ENCODE data around the gene UIMC1. TPM values are rescaled to one million over a fixed set of nuclear protein-coding genes. Genes with fewer than 3 reads are reported as not detected.
"Not testable (repeated sequence)": the region's sequence is repeated elsewhere in the genome, so short reads cannot be mapped to it uniquely, and the experiment has no call there.

The UIMC1 gene
- total RNA-seq, 1 experiment from 2014 or later, result 17.5 TPM

DNA sequence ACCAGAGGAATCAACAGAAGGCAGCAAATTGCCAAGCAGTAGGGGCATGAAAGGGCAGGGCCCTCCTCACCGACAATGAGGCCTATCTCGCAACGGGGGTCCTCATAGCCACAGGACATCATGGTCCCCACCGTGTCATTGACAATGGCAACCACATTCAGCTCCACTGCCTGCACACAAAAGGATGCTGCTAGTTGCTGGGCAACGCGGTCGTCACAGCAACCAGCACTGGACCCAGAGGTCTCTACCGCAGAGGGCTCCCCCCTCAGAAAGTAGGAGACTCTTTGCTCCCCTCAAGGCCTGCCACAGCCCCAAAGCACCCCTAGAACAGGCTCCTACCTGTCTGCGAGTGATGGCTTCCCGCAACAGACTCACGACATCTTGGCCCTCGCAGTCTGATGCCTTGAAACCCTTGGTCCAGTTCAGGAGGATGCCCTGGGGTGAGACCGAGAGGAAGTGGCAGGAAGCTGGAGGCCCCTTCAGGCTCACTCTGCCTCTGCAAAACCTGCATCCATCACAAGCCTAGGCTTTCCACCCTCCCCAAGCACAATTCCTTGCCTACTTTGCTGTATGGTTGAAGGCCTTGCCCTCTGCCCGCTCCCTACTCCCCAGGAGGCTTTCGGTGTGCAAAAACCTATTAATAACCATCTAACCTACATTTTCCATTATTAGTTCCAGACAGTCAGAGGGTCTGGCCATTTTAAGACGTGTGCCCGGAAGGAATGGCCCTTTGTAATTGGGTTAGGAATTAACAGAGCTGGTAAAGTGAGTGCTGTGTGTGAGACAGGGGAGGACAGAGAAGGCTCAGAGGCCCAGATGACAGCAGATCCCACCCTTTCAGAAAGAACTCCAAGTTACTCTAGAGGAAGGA is 122.6 kb downstream of the UIMC1 start:
- no peak for DNase-seq (ENCODE audit: low read depth)

GRCh38 chr5:176882567-176882903 is 124.0 kb downstream of the UIMC1 start:
- DNase-seq (ENCODE audit: low read depth), result no peak

DNA sequence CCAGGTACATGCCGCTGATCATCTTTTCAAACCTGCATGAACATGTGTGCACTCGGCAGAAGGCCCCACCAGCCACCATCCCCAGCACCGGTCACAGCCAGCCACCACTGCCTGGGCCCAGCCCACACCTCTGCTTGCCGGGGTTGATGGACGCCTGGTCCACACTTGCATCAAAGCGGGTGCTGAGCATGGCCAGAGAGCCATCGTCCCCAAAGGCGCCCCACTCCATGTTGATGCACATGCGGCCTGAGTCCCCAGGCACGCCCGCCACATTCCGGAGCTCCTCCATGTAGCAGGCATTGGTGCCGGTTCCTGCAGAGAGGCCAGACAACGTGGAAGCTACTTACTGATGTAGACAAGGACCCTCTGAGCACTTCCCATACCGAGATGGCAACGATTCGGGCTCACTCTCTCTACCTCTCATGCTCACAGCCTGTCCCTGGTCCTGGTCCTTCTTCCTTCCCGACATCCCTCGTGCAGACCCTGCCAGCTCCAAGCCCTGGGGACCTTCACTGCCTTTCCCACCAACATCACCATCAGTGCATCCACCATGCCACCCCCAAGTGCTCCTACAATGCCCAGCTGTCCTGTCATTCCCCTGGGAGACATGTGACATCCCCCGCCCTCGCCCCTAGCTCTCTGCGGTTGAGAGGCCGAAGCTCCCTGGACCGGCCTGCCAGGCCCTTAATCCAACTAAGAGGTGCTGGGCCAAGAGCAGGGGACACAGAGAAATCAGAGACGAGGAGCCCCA is 124.6 kb downstream of the UIMC1 start:
- no peak for DNase-seq (ENCODE audit: low read depth)

DNA sequence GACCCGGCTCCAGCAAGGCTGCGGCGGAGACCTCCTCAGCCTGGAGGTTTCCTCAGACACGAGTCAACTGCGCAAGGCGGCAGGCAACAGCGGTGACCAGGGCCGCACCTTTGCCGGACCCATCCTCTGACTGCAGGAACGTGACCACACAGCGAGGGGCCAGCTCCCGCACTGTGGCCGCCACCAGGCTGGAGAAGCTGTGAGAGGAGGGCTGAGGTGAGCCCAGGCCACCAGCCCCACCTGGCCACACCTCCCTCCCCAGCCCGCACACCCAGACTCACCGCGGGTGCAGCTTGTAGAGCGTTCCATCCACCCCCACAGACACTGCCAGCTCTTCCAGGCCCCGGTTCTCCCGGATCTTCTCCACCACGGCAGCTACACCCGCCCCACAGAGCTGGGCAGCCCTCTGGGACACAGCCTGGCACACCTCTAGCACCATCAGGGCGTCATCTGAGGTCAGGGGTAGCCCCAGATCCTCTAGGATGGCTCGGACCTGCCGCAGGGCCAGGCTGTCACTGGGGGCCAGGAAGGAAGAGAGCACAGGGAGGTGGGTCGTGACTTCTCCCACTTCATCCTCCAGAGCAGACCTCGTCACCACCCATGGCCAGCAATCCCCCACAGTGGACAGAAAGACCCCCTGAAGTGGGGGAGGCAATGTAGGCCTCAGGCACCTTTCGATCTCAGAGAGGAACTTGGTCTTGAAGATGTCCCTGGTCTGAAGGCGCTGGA is 125.4 kb downstream of the UIMC1 start:
- DNase-seq (ENCODE audit: low read depth), result no peak

GRCh38 chr5:176880366-176881020 is 126.1 kb downstream of the UIMC1 start:
- DNase-seq (ENCODE audit: low read depth), result no peak

DNA sequence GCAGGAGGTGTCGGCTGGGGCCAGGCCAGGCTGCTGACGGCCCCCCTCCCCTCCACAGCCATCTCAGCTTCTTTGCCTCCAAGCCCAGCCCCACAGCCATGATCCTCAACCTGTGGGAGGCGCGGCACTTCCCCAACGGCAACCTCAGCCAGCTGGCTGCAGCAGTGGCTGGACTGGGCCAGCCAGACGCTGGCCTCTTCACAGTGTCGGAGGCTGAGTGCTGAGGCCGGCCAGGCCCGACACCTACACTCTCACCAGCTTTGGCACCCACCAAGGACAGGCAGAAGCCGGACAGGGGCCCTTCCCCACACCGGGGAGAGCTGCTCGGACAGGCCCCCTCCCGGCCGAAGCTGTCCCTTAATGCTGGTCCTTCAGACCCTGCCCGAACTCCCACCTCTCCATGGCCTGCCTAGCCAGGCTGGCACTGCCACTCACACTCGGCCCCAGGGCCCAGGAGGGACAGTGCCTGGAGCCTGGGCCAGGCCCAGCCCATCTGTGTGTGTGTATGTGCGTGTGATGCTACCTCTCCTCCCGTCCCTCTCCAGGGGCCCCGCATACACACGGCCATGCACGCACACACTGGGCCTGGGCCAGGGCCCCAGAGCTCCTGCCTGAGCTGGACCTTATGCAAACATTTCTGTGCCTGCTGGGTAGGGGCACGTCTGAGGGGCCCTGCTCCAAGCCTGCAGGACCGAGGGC is 126.8 kb downstream of the UIMC1 start:
- DNase-seq (ENCODE audit: low read depth), result no peak

DNA sequence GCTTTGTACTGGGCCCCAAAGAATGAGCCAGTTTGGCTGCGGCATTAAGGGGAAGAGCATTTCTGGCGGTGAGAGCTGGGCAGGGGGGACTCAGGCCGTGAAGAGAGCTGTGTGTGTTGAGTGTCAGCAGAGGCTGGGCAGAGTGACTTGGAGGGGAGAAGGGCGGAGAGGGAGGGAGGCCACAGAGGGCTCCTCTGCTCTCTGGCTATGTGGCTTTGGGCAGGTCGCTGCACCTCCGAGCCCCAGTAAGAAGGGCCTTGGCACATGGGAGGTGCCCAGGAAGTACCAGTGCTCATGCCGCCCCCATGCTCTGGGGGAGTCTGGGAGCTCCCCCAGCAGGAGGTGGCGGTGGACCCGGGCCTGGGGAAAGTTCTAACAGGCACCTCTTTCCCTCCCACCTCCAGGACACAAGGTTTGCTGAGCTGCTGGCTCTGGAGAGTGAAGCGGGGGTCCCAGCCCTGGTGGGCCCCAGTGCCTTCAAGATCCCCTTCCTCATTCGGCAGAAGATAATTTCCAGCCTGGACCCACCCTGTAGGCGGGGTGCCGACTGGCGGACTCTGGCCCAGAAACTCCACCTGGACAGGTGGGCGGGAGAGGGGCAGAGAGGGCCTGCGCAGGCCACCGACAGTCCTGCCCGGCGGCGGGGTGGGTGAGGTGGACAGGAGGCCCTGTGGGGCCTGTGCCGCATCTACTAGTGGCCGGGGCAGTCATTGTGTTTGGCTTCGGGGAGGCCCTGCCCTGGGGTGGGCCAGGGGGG is 127.5 kb downstream of the UIMC1 start:
- DNase-seq (ENCODE audit: low read depth), result no peak

- no peak for DNase-seq (ENCODE audit: low read depth)
These were observed 128.1 kb downstream of the UIMC1 start for GRCh38 chr5:176878463-176878862.

DNA sequence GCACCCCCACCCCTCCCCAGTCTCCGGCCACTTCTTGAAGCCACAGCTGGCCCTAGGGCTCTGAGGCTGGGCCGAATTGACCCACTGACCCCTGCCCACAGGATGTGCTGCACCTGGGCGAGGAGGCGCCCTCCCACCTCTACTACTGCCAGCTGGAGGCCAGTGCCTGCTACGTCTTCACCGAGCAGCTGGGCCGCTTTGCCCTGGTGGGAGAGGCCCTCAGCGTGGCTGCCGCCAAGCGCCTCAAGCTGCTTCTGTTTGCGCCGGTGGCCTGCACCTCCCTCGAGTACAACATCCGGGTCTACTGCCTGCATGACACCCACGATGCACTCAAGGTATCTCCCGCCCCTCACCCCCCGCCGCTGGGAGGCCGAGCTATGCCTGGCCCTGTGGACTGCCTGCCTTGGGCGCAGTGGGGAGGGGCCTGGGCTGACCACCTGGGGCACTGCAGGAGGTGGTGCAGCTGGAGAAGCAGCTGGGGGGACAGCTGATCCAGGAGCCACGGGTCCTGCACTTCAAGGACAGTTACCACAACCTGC is 128.7 kb downstream of the UIMC1 start:
- DNase-seq (ENCODE audit: low read depth), result no peak

- no peak for DNase-seq (ENCODE audit: low read depth)
These were observed 129.8 kb downstream of the UIMC1 start for GRCh38 chr5:176876506-176877431.

- no peak for DNase-seq (ENCODE audit: low read depth)
These were observed 130.6 kb downstream of the UIMC1 start for GRCh38 chr5:176875783-176876505.

DNA sequence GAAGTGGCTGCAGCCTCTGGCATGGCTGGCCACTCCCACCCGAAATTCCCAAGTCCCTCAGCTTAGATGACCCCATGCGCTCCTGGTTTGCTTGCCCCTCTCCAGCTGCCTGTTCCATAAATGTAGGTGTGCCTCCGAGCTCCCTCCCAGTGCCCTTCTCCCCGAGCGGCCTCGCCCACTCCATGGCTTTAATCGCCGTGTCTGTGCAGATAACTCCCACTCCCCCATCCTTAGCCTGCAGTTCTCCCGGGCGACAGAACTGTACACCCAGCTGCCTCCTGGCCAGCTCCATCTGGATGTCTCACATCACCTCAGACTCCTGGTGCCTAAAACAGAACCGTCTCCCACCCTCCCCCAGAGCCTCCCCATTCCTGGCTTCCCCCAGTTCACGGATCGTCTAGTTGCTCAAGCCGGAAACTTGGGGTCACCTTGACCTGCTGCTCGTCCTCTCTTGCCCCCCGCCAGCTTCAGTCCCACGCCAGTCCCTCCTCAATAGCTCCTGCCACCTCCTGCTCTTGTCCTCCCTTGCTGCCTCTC is 131.5 kb downstream of the UIMC1 start:
- no peak for DNase-seq (ENCODE audit: low read depth)

- no peak for DNase-seq (ENCODE audit: low read depth)
These were observed 132.3 kb downstream of the UIMC1 start for GRCh38 chr5:176874198-176874780.

- DNase-seq (ENCODE audit: low read depth), result no peak
These were observed 132.9 kb downstream of the UIMC1 start for GRCh38 chr5:176873541-176874172.

GRCh38 chr5:176873011-176873410 is 133.6 kb downstream of the UIMC1 start:
- not testable (repeated sequence) for DNase-seq (ENCODE audit: low read depth)

- DNase-seq (ENCODE audit: low read depth), result not testable (repeated sequence)
These were observed 134.0 kb downstream of the UIMC1 start for GRCh38 chr5:176872586-176872985.

DNA sequence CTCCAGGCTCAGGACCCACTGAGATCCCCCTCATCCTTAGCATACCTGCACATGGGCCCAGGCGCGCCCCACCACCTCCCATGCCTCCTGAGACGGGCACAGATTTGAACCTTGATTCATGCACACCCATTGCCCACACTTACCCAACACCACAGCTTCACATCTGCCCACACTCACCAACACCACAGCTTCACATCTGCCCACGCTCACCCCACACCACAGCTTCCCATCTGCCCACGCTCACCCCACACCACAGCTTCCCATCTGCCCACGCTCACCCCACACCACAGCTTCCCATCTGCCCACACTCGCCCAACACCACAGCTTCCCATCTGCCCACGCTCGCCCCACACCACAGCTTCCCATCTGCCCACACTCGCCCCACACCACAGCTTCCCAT is 135.9 kb downstream of the UIMC1 start:
- DNase-seq (ENCODE audit: low read depth), result not testable (repeated sequence)

All from RPMI7951 (cell line).